HEK293 (cell line): Measurements from ENCODE around the gene OCA2.

Experiments
- YY1 ChIP-seq: fragments of 450-650 bp; formaldehyde crosslinking; IDR thresholded peaks from 2 replicates; pipeline ENCODE4 v1.5.1; 2018; ENCODE audit warnings: missing biosample characterization, missing genetic modification characterization
- ZFP41 ChIP-seq: fragments of 450-650 bp; formaldehyde crosslinking; IDR thresholded peaks from 2 replicates; pipeline ENCODE4 v1.5.1; 2016; ENCODE audit warnings: missing biosample characterization, missing genetic modification characterization, borderline replicate concordance
- TF ChIP-seq, protein P1 (sequence below): fragments of 450-650 bp; formaldehyde crosslinking; IDR thresholded peaks from 2 replicates; pipeline ENCODE4 v1.5.1; 2016; ENCODE audit warnings: missing biosample characterization, missing genetic modification characterization

DNA sequence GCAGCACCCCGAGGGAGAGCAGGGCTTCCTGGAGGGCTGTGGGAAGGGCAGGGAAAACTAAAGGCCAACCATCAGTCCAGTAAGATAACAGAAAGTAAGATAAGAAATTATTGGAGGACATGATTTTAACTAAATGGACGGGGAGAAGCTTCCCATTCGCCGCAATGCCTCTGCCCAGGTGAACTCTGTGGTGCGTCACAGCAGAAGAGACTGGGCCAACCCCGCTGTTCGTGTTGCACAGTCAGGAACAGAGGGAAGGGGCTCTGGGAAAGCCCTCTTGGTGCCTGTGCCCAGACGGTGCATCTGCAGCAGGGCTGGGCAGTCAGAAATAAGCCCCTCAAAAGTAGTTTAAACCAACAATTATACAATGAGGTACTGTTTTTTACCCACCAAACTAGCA lies 284.1 kb downstream of the OCA2 start:
- TF ChIP-seq, protein P1, sequence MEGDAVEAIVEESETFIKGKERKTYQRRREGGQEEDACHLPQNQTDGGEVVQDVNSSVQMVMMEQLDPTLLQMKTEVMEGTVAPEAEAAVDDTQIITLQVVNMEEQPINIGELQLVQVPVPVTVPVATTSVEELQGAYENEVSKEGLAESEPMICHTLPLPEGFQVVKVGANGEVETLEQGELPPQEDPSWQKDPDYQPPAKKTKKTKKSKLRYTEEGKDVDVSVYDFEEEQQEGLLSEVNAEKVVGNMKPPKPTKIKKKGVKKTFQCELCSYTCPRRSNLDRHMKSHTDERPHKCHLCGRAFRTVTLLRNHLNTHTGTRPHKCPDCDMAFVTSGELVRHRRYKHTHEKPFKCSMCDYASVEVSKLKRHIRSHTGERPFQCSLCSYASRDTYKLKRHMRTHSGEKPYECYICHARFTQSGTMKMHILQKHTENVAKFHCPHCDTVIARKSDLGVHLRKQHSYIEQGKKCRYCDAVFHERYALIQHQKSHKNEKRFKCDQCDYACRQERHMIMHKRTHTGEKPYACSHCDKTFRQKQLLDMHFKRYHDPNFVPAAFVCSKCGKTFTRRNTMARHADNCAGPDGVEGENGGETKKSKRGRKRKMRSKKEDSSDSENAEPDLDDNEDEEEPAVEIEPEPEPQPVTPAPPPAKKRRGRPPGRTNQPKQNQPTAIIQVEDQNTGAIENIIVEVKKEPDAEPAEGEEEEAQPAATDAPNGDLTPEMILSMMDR (tag by site-specific recombination): no peak
- no peak for TF ChIP-seq YY1 (tag by site-specific recombination)
- no peak for TF ChIP-seq ZFP41 (tag by site-specific recombination)
